GM23338 (cell line): ENCODE measurements around the gene SH3BP5. TPM values are rescaled to one million over a fixed set of nuclear protein-coding genes. Genes with fewer than 3 reads are reported as not detected.

Source experiments
- ATAC-seq: fragments of 200-7000 bp; cut with Tn5 transposase; 3 replicates; pipeline ENCODE4 v1.9.1; 2020
- DNase-seq: peaks from one replicate; pipeline ENCODE4 v3.0.0-alpha.2; 2015; ENCODE audit warnings: low spot score
- H2AFZ ChIP-seq: fragments of 200-600 bp; sonication (generic); 2 replicates; pipeline ENCODE4 v1.8.0; 2016; ENCODE audit warnings: antibody characterized with exemption, mild to moderate bottlenecking, moderate library complexity
- H3F3A ChIP-seq: fragments of 200-600 bp; sonication (generic); replicated peaks from 2 replicates; pipeline ENCODE4 v1.8.0; 2017; ENCODE audit warnings: antibody characterized with exemption, mixed run types, low read depth
- H3K27ac ChIP-seq: fragments of 200-600 bp; sonication (generic); 2 replicates; pipeline ENCODE4 v1.6.1; 2016; ENCODE audit warnings: low read depth
- H3K27me3 ChIP-seq: fragments of 200-600 bp; sonication (generic); 2 replicates; pipeline ENCODE4 v1.8.0; 2016; ENCODE audit warnings: mild to moderate bottlenecking, mixed run types, moderate library complexity; ENCODE audit not compliant: insufficient read depth
- H3K36me3 ChIP-seq: fragments of 200-600 bp; sonication (generic); 2 replicates; pipeline ENCODE4 v1.8.0; 2016; ENCODE audit warnings: mild to moderate bottlenecking; ENCODE audit not compliant: insufficient read depth
- H3K4me1 ChIP-seq: fragments of 200-600 bp; sonication (generic); 2 replicates; pipeline ENCODE4 v1.8.0; 2016; ENCODE audit warnings: mild to moderate bottlenecking, moderate library complexity; ENCODE audit not compliant: insufficient read depth
- H3K4me2 ChIP-seq: fragments of 200-600 bp; sonication (generic); 2 replicates; pipeline ENCODE4 v1.7.1; 2017; ENCODE audit warnings: mixed run types
- H3K4me3 ChIP-seq: fragments of 200-600 bp; sonication (generic); 2 replicates; pipeline ENCODE4 v1.6.1; 2016; ENCODE audit warnings: mixed run types
- H3K79me2 ChIP-seq: fragments of 200-600 bp; sonication (generic); replicated peaks from 2 replicates; pipeline ENCODE4 v1.8.0; 2017; ENCODE audit warnings: mild to moderate bottlenecking; ENCODE audit not compliant: insufficient read depth
- H3K9me2 ChIP-seq: fragments of 200-600 bp; sonication (generic); 2 replicates; pipeline ENCODE4 v1.8.0; 2017; ENCODE audit not compliant: insufficient read depth
- H4K20me1 ChIP-seq: fragments of 200-600 bp; sonication (generic); replicated peaks from 2 replicates; pipeline ENCODE4 v1.8.0; 2017; ENCODE audit warnings: mild to moderate bottlenecking; ENCODE audit not compliant: insufficient read depth
- H3K27ac Mint-ChIP-seq: 2 replicates; pipeline ENCODE4 v1.8.0; 2020; ENCODE audit warnings: inconsistent platforms, mild to moderate bottlenecking, moderate library complexity, mixed read lengths
- H3K27me3 Mint-ChIP-seq: 3 replicates; pipeline ENCODE4 v1.8.0; 2022; ENCODE audit warnings: low read depth, mild to moderate bottlenecking, moderate library complexity, mixed read lengths, inconsistent platforms; ENCODE audit not compliant: insufficient read depth, poor library complexity
- H3K36me3 Mint-ChIP-seq: 3 replicates; pipeline ENCODE4 v1.8.0; 2021; ENCODE audit warnings: low read depth, mild to moderate bottlenecking, inconsistent platforms, moderate library complexity, mixed read lengths
- H3K4me1 Mint-ChIP-seq: 3 replicates; pipeline ENCODE4 v1.8.0; 2020; ENCODE audit warnings: mild to moderate bottlenecking, inconsistent platforms, mixed read lengths
- H3K4me3 Mint-ChIP-seq: 3 replicates; pipeline ENCODE4 v1.8.0; 2021; ENCODE audit warnings: moderate library complexity, mild to moderate bottlenecking, inconsistent platforms, mixed read lengths
- H3K9me3 Mint-ChIP-seq: 3 replicates; pipeline ENCODE4 v1.8.0; 2020; ENCODE audit warnings: moderate library complexity, mild to moderate bottlenecking, inconsistent platforms, mixed read lengths
- CREB1 ChIP-seq: fragments of 250-450 bp; sonication (Bioruptor Pico); IDR thresholded peaks from 2 replicates; pipeline ENCODE4 v1.5.0; 2020; ENCODE audit warnings: low read depth, mild to moderate bottlenecking, moderate library complexity
- ETS1 ChIP-seq: IDR thresholded peaks from 2 replicates; pipeline ENCODE4 v1.6.1; 2016; ENCODE audit warnings: antibody characterized with exemption
- EZH2 ChIP-seq: fragments of 200-600 bp; sonication (generic); IDR thresholded peaks from one replicate; pipeline ENCODE4 v1.8.0; 2017; ENCODE audit warnings: antibody characterized with exemption, mild to moderate bottlenecking, low read depth; ENCODE audit not compliant: unreplicated experiment
- EZH2phosphoT487 ChIP-seq: fragments of 200-600 bp; sonication (generic); IDR thresholded peaks from one replicate; pipeline ENCODE4 v1.8.1; 2018; ENCODE audit warnings: antibody characterized with exemption; ENCODE audit not compliant: unreplicated experiment
- NANOG ChIP-seq: IDR thresholded peaks from 2 replicates; pipeline ENCODE4 v1.6.1; 2016; ENCODE audit warnings: antibody characterized with exemption, borderline replicate concordance
- ZNF114 ChIP-seq: fragments of 250-450 bp; sonication (Bioruptor Pico); IDR thresholded peaks from 2 replicates; pipeline ENCODE4 v1.5.0; 2020; ENCODE audit warnings: mild to moderate bottlenecking, moderate library complexity
- ZNF462 ChIP-seq: fragments of 250-450 bp; sonication (Bioruptor Pico); IDR thresholded peaks from 2 replicates; pipeline ENCODE4 v1.5.0; 2020; ENCODE audit warnings: mild to moderate bottlenecking, moderate library complexity
- polyA plus RNA-seq: library from polyadenylated mRNA; unstranded; fragments of >200 nt; fragmentation: Nextera tagmentation; extraction: Ambion mirVana; gene quantifications from 2 replicates; pipeline ENCODE4 v1.2.1, GENCODE V29; 2016
- total RNA-seq: library from RNA; depleted of rRNA; stranded (reverse); fragments of >200 nt; shearing (Covaris generic); gene quantifications from 2 replicates; pipeline ENCODE4 v1.2.3, GENCODE V29; 2014
- TF ChIP-seq, protein P1 (sequence below): IDR thresholded peaks from one replicate; pipeline ENCODE4 v1.6.1; 2018; ENCODE audit warnings: antibody characterized with exemption; ENCODE audit not compliant: unreplicated experiment

Gene SH3BP5
- total and polyA plus RNA-seq, 2 experiments from 2014 or later = 5.8 to 9.1 TPM

DNA sequence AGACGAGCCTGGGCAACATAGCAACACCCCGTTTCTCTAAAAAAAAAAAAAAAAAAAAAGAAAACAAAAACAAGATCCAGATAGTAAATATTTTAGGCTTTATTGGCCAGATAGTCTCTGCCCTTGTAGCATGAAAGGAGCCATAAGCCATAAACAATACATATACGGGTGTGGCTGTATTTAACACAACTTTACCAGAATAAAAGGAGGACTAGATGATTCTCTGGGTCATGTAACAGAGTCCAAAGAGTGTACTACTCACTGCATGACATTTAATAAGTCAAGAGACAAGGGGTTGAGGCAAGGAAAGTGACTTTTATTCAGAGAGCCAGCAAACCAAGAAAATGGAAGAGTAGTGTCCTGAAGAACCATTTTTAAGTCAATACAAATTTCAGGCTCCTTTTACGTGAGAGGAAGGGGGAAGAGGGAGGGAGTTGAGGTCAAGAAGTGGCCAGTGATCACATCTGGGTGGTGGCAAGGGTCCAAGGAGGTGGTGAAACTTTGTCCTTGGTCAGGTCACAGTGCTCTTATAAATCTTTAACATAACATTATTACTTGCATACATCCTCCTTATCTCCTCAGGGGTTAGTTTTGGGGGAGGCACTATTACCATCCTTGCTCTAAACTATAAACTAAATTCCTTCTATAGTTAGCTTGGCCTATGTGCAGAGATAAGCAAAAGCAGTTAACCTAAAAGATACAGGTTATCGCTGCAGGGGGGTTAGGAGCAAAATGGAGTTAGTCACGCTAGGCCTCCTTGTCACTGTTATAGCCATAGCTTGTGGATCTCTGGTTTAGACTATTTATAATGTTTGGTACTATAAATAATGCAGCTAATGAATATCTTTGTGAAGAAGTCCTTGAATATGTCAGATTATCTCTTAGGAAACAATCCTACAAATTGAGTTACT lies 48.8 kb upstream of the SH3BP5 start (continued):
- TF ChIP-seq ZNF462 = no peak

GRCh38 chr3:15377961-15378791 lies 45.8 kb upstream of the SH3BP5 start:
- H4K20me1 ChIP-seq = no peaks in the 10 kb centered on the region
- no peaks in the 10 kb centered on the region for H3K79me2 ChIP-seq
- no peaks in the 10 kb centered on the region for H3K9me2 ChIP-seq
- Mint-ChIP-seq H3K9me3 (no peaks in the 10 kb centered on the region), H3K4me3 (peak overlapping the region; percentile 48; the same call in 2 of the 3 replicates), H3K4me1 (peaks cover 5% of the 10 kb centered on the region; the same call in 2 of the 3 replicates), H3K27ac (peak overlapping the region; percentile 96), H3K36me3 (no peaks in the 10 kb centered on the region), H3K27me3 (peaks cover 4% of the 10 kb centered on the region)
- H3K4me2 ChIP-seq = peak overlapping the region; percentile 29
- ATAC-seq = peak; percentile 98
- H3K27me3 ChIP-seq = no peaks in the 10 kb centered on the region
- no peaks in the 10 kb centered on the region; the same call in 1 of the 2 replicates for H3K4me1 ChIP-seq
- no peak overlapping the region for H3K27ac ChIP-seq
- H2AFZ ChIP-seq = peak overlapping the region; percentile 38; the same call in 1 of the 2 replicates
- H3K36me3 ChIP-seq = no peaks in the 10 kb centered on the region
- H3K4me3 ChIP-seq = peak overlapping the region; percentile 15; the same call in 1 of the 2 replicates
- no peaks in the 10 kb centered on the region for H3F3A ChIP-seq
- DNase-seq = peak; percentile 99
- TF ChIP-seq EZH2phosphoT487 (no peak), EZH2 (no peak), NANOG (no peak), ZNF114 (CRISPR knock-in tag) (no peak), CREB1 (peak; percentile 92), ETS1 (peak; percentile 62; the same call in 1 of the 2 replicates)
- TF ChIP-seq, protein P1, sequence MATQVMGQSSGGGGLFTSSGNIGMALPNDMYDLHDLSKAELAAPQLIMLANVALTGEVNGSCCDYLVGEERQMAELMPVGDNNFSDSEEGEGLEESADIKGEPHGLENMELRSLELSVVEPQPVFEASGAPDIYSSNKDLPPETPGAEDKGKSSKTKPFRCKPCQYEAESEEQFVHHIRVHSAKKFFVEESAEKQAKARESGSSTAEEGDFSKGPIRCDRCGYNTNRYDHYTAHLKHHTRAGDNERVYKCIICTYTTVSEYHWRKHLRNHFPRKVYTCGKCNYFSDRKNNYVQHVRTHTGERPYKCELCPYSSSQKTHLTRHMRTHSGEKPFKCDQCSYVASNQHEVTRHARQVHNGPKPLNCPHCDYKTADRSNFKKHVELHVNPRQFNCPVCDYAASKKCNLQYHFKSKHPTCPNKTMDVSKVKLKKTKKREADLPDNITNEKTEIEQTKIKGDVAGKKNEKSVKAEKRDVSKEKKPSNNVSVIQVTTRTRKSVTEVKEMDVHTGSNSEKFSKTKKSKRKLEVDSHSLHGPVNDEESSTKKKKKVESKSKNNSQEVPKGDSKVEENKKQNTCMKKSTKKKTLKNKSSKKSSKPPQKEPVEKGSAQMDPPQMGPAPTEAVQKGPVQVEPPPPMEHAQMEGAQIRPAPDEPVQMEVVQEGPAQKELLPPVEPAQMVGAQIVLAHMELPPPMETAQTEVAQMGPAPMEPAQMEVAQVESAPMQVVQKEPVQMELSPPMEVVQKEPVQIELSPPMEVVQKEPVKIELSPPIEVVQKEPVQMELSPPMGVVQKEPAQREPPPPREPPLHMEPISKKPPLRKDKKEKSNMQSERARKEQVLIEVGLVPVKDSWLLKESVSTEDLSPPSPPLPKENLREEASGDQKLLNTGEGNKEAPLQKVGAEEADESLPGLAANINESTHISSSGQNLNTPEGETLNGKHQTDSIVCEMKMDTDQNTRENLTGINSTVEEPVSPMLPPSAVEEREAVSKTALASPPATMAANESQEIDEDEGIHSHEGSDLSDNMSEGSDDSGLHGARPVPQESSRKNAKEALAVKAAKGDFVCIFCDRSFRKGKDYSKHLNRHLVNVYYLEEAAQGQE = no peak
